Trophoblast cell (in vitro differentiated cells and primary cell): ENCODE measurements around the gene OAS1.

Experiments used
- DNase-seq, 2 donors: peaks; one replicate each; pipeline ENCODE4 v3.0.0-alpha.2; 2016
- H2AFZ ChIP-seq: 2 replicates; pipeline ENCODE4 v1.6.1; 2013; ENCODE audit warnings: low read length, moderate library complexity, mild to moderate bottlenecking; ENCODE audit not compliant: insufficient read depth, poor library complexity
- H2AK5ac ChIP-seq: 2 replicates; pipeline ENCODE4 v1.6.1; 2013; ENCODE audit warnings: mild to moderate bottlenecking, low read length
- H2BK120ac ChIP-seq: 2 replicates; pipeline ENCODE4 v1.6.1; 2013; ENCODE audit warnings: low read length, mild to moderate bottlenecking, moderate library complexity; ENCODE audit not compliant: insufficient read depth, poor library complexity
- H2BK12ac ChIP-seq: 2 replicates; pipeline ENCODE4 v1.6.1; 2013; ENCODE audit warnings: mild to moderate bottlenecking, low read length, moderate library complexity
- H2BK5ac ChIP-seq: 2 replicates; pipeline ENCODE4 v1.6.1; 2013; ENCODE audit warnings: low read length, low read depth, moderate library complexity, mild to moderate bottlenecking; ENCODE audit not compliant: poor library complexity
- H3K14ac ChIP-seq: 2 replicates; pipeline ENCODE4 v1.6.1; 2013; ENCODE audit warnings: mild to moderate bottlenecking, low read length
- H3K18ac ChIP-seq: 2 replicates; pipeline ENCODE4 v1.6.1; 2013; ENCODE audit warnings: mild to moderate bottlenecking, low read length
- H3K23ac ChIP-seq: 2 replicates; pipeline ENCODE4 v1.6.1; 2013; ENCODE audit warnings: low read length
- H3K27ac ChIP-seq: 2 replicates; pipeline ENCODE4 v1.5.1; 2013; ENCODE audit warnings: low read depth, mild to moderate bottlenecking, inconsistent platforms, low read length, moderate library complexity
- H3K27me3 ChIP-seq: 2 replicates; pipeline ENCODE4 v1.6.1; 2013; ENCODE audit warnings: inconsistent platforms, mild to moderate bottlenecking, low read length, moderate library complexity; ENCODE audit not compliant: insufficient read depth
- H3K36me3 ChIP-seq, 2 experiments: 1 replicate in 1 of 2; 2 replicates in 1 of 2; pipeline ENCODE4 v1.6.1; 2013; ENCODE audit warnings: low read length in 2 of 2, mild to moderate bottlenecking in 2 of 2, moderate library complexity in 1 of 2; ENCODE audit not compliant: insufficient read depth in 2 of 2, control insufficient read depth in 1 of 2
- H3K4ac ChIP-seq: 2 replicates; pipeline ENCODE4 v1.6.1; 2013; ENCODE audit warnings: low read depth, mild to moderate bottlenecking, low read length, moderate library complexity
- H3K4me1 ChIP-seq, 2 experiments: 1 replicate in 1 of 2; 2 replicates in 1 of 2; pipeline ENCODE4 v1.6.1; 2013; ENCODE audit warnings: low read length in 2 of 2, mild to moderate bottlenecking in 2 of 2, moderate library complexity in 1 of 2; ENCODE audit not compliant: insufficient read depth in 2 of 2, control insufficient read depth in 1 of 2
- H3K4me2 ChIP-seq: 2 replicates; pipeline ENCODE4 v1.6.1; 2013; ENCODE audit warnings: inconsistent platforms, mild to moderate bottlenecking, low read length, moderate library complexity
- H3K4me3 ChIP-seq: 2 replicates; pipeline ENCODE4 v1.5.1; 2013; ENCODE audit warnings: mild to moderate bottlenecking, low read depth, low read length, inconsistent platforms
- H3K79me1 ChIP-seq: one replicate; pipeline ENCODE4 v1.6.1; 2013; ENCODE audit warnings: low read length
- H3K79me2 ChIP-seq: 2 replicates; pipeline ENCODE4 v1.6.1; 2013; ENCODE audit warnings: low read length, mild to moderate bottlenecking; ENCODE audit not compliant: control insufficient read depth, insufficient read depth, poor library complexity
- H3K9ac ChIP-seq: 2 replicates; pipeline ENCODE4 v1.6.1; 2013; ENCODE audit warnings: mild to moderate bottlenecking, low read length
- H3K9me3 ChIP-seq: 2 replicates; pipeline ENCODE4 v1.6.1; 2013; ENCODE audit warnings: low read depth, mild to moderate bottlenecking, control low read depth, inconsistent platforms, low read length; ENCODE audit not compliant: insufficient read depth
- H4K12ac ChIP-seq: 2 replicates; pipeline ENCODE4 v1.6.1; 2013; ENCODE audit warnings: low read depth, mild to moderate bottlenecking, low read length, moderate library complexity
- H4K8ac ChIP-seq: 2 replicates; pipeline ENCODE4 v1.6.1; 2013; ENCODE audit warnings: low read depth, mild to moderate bottlenecking, low read length, moderate library complexity
- H4K91ac ChIP-seq: one replicate; pipeline ENCODE4 v1.6.1; 2013; ENCODE audit warnings: low read depth, mild to moderate bottlenecking, low read length, moderate library complexity
- WGBS: extraction: QIAGEN DNeasy Blood & Tissue Kit; methylation state at CpG from one replicate; pipeline ENCODE4 v1.1.7; 2013; ENCODE audit warnings: missing lambda C conversion rate; ENCODE audit not compliant: insufficient read length, insufficient coverage; ENCODE audit errors: extremely low coverage; 5-methylcytosine and 5-hydroxymethylcytosine counted together

OAS1 gene

DNA sequence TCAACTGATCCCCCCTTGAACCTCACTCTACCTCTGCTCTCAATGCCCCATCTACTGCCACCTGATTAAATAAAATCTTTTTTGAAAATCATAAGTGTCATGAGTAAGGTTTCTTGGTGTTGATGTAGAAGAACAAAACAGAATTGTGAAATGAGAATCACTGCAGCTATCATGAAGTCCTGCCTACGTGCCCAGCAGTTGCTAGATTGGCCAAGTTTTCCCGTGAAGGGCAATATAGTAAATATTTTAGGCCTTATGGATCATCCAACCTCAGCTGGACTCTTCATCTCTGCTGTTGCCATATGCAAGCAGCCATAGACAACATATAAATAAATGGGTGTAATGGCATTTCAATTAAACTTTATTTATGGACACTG is 26.4 kb downstream of the OAS1 start:
- no peak for DNase-seq

DNA sequence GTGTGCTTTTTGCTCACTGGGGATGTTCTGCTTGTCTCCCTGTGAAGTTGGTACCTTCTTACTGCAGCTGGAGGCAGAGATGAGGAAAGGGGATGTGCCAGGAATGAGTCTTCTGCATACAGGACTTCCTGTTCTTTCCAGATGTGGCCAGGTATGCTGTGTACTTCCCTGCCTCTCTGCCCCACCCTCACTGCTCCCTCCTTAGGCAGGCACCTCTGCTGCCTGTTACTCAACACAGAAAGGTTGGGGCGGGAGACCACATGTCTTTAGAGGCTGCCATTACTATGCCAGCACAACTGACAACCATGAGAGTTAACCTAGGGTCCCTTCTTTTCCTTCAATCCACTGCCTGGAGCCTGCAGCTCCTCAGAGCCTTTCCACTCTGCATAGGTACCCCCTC is 29.5 kb downstream of the OAS1 start:
- Histone ChIP-seq H2BK120ac (no peak overlapping the region), H3K14ac (no peak overlapping the region), H3K18ac (no peak overlapping the region), H3K79me2 (no peaks in the 10 kb centered on the region), H3K27me3 (peaks cover 4% of the 10 kb centered on the region), H4K8ac (no peak overlapping the region), H2AFZ (no peak overlapping the region), H2BK12ac (no peak overlapping the region), H3K23ac (no peak overlapping the region), H4K91ac (no peak overlapping the region), H3K4me3 (no peak overlapping the region), H3K9me3 (no peaks in the 10 kb centered on the region), H3K4ac (no peak overlapping the region), H2BK5ac (no peak overlapping the region), H3K36me3 (no peaks in the 10 kb centered on the region), H3K9ac (no peak overlapping the region), H2AK5ac (no peak overlapping the region), H3K4me2 (no peak overlapping the region), H3K4me1 (no peaks in the 10 kb centered on the region), H3K79me1 (no peaks in the 10 kb centered on the region), H3K27ac (no peak overlapping the region), H4K12ac (no peak overlapping the region)
- no peak for DNase-seq
- no CpG with 5 or more reads among the region's 1 CpG for whole genome bisulfite sequencing

More for the DNA sequence above, 26.4 kb downstream of the OAS1 start:
- Histone ChIP-seq H4K12ac (no peak overlapping the region), H3K79me2 (no peaks in the 10 kb centered on the region), H3K9ac (no peak overlapping the region), H3K18ac (no peak overlapping the region), H3K27me3 (no peaks in the 10 kb centered on the region), H2BK5ac (no peak overlapping the region), H3K27ac (no peak overlapping the region), H4K91ac (no peak overlapping the region), H3K79me1 (no peaks in the 10 kb centered on the region), H2BK120ac (no peak overlapping the region), H3K36me3 (peaks cover 0 to 3% of the 10 kb centered on the region in 2 experiments), H3K4me1 (no peaks in the 10 kb centered on the region), H3K14ac (no peak overlapping the region), H2BK12ac (no peak overlapping the region), H2AFZ (no peak overlapping the region), H3K9me3 (peaks cover 3% of the 10 kb centered on the region), H3K4me2 (no peak overlapping the region), H3K4ac (no peak overlapping the region), H3K4me3 (no peak overlapping the region), H4K8ac (no peak overlapping the region), H3K23ac (no peak overlapping the region), H2AK5ac (no peak overlapping the region)
- no CpG with 5 or more reads among the region's 2 CpGs for WGBS

DNA sequence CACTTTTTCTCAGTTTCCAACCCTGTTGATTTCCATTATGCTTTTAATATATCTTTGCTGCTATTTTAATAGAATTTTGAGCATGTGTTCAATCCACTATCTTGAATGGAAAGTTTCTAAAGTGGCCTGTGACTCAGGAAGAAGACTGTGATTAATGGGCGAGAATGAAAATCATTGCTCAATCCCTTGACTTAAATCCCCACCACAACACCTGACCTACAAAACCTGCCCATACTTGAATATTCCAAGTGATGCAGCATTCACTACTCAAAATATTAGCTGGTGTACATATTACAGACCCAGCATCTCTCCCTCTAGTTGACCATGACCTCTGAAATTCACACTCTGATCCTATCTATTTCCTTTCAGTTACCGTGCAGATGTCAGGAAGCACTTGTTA is 30.2 kb downstream of the OAS1 start:
- Histone ChIP-seq H3K9ac (no peak overlapping the region), H3K4me2 (no peak overlapping the region), H3K14ac (no peak overlapping the region), H3K79me1 (no peaks in the 10 kb centered on the region), H2BK5ac (no peak overlapping the region), H2BK12ac (no peak overlapping the region), H4K12ac (no peak overlapping the region), H4K8ac (no peak overlapping the region), H2BK120ac (no peak overlapping the region), H3K4me1 (no peaks in the 10 kb centered on the region), H4K91ac (no peak overlapping the region), H3K27me3 (peaks cover 4% of the 10 kb centered on the region), H3K79me2 (no peaks in the 10 kb centered on the region), H3K23ac (no peak overlapping the region), H2AK5ac (no peak overlapping the region), H2AFZ (no peak overlapping the region), H3K4ac (no peak overlapping the region), H3K18ac (no peak overlapping the region), H3K4me3 (no peak overlapping the region), H3K27ac (no peak overlapping the region), H3K9me3 (no peaks in the 10 kb centered on the region), H3K36me3 (no peaks in the 10 kb centered on the region)
- DNase-seq = no peak
- WGBS = no CpG with 5 or more reads among the region's 2 CpGs

DNA sequence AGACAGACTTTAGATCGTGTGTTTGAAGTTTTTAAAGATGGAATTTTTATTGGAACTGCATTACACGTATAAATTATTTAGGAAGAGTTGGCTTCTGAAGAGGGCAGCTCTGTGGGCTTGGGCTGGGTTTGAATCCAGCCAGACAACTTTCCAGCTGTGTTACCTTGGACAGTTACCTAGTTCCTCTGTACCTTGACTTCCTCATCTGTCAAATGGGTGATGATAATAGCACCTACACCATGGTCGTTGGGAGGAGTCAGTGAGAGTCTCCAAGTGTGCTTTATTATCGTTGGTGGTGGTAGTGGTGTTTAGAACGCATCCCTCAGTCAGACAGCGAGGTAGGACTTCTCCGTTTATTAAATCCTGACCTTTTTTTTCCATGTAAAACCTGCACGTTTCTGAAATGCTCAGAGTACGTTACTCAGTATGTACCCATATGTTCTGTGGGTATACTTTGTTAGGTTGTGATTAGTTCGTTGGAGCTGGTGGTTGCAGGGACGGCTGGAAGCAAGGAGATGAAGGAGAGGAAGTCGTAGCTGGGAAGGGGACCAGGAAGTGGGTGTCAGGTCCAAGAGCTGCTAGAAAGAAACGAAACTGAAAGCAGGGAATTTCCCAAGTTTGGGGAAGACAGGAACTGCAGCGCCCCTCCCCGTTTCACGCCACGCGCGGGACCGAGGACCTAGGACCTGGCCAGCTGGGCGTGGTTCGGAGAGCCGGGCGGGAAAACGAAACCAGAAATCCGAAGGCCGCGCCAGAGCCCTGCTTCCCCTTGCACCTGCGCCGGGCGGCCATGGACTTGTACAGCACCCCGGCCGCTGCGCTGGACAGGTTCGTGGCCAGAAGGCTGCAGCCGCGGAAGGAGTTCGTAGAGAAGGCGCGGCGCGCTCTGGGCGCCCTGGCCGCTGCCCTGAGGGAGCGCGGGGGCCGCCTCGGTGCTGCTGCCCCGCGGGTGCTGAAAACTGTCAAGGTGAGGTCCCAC is 31.3 kb downstream of the OAS1 start, which contains the start of gene OAS3:
OAS3 (plus strand) TSS at position 734 of the 979 bp plus-strand sequence; CDS start at position 791, 57 bp downstream.
- Histone ChIP-seq H3K79me2 (no peaks in the 10 kb centered on the region), H2BK120ac (no peak within 1 kb of the TSS), H2AK5ac (no peak within 1 kb of the TSS), H2BK5ac (no peak within 1 kb of the TSS), H3K27me3 (peaks cover 4% of the 10 kb centered on the region), H4K12ac (no peak within 1 kb of the TSS), H4K91ac (no peak within 1 kb of the TSS), H3K27ac (no peak within 1 kb of the TSS), H3K9me3 (no peaks in the 10 kb centered on the region), H3K4me3 (no peak within 1 kb of the TSS), H3K23ac (no peak within 1 kb of the TSS), H3K9ac (no peak within 1 kb of the TSS), H3K14ac (no peak within 1 kb of the TSS), H3K18ac (no peak within 1 kb of the TSS), H4K8ac (no peak within 1 kb of the TSS), H3K4ac (no peak within 1 kb of the TSS), H2BK12ac (no peak within 1 kb of the TSS), H2AFZ (peak within 1 kb of the TSS; percentile 21), H3K36me3 (no peaks in the 10 kb centered on the region), H3K4me1 (no peaks in the 10 kb centered on the region), H3K79me1 (no peaks in the 10 kb centered on the region), H3K4me2 (peak within 1 kb of the TSS; percentile 68)
- 100% methylated on average over 1 of the region's 50 CpGs for WGBS
- peak; percentile 84 to 92 for DNase-seq
